B cell (primary cell): ENCODE data around the gene GSS. TPM values are rescaled to one million over a fixed set of nuclear protein-coding genes. Genes with fewer than 3 reads are reported as not detected.

Experiments used
- ATAC-seq: fragments of 200-7000 bp; cut with Tn5 transposase; one replicate; pipeline ENCODE4 v1.10.0; 2021; ENCODE audit warnings: low read depth, mild to moderate bottlenecking, moderate number of reproducible peaks, moderate library complexity
- CTCF ChIA-PET: fragments of 350-600 bp; sonication (Branson Sonifier 250); formaldehyde crosslinking; loops from one replicate; lab custom pipeline; 2021; ENCODE audit warnings: antibody characterized with exemption, inconsistent platforms; lab: Charles Lee
- POLR2A ChIA-PET: fragments of 350-600 bp; sonication (Branson Sonifier 250); formaldehyde crosslinking; loops from one replicate; lab custom pipeline; 2021; ENCODE audit warnings: antibody characterized with exemption; lab: Charles Lee
- DNase-seq: peaks from one replicate; pipeline ENCODE4 v3.0.0; 2013
- H2AFZ ChIP-seq: 2 replicates; pipeline ENCODE4 v1.6.1; 2012; ENCODE audit warnings: mild to moderate bottlenecking, low read depth, low read length; ENCODE audit not compliant: insufficient read depth, poor library complexity, severe bottlenecking
- H3K27ac ChIP-seq, 2 donors: 1 replicate in 1 of 2; 2 replicates in 1 of 2; pipeline ENCODE4 v1.5.1; 2012 to 2013; ENCODE audit warnings: low read length in 2 of 2, mild to moderate bottlenecking in 2 of 2, moderate library complexity in 1 of 2
- H3K27me3 ChIP-seq, 4 experiments: fragments of 200-600 bp in 1 of 4; sonication (generic) in 1 of 4; replicated peaks in 1 of 4; 1 replicate in 2 of 4; 2 replicates in 2 of 4; pipeline versions ENCODE4 v1.6.1 to v1.7.0; 2013 to 2016; ENCODE audit warnings: low read length in 3 of 4, mild to moderate bottlenecking in 2 of 4, mixed read lengths in 1 of 4, moderate library complexity in 1 of 4; ENCODE audit not compliant: insufficient read depth in 4 of 4, control insufficient read depth in 3 of 4; ENCODE audit errors: control extremely low read depth in 1 of 4
- H3K36me3 ChIP-seq, 2 experiments: replicated peaks in 1 of 2; 1 replicate in 1 of 2; 2 replicates in 1 of 2; pipeline versions ENCODE4 v1.6.1 to v1.7.1; 2013; ENCODE audit warnings: low read length in 1 of 2; ENCODE audit not compliant: insufficient read depth in 2 of 2, control insufficient read depth in 1 of 2; ENCODE audit errors: control extremely low read depth in 1 of 2, extremely low read depth in 1 of 2
- H3K4me1 ChIP-seq, 2 donors: fragments of 200-600 bp in 1 of 2; sonication (generic) in 1 of 2; 1 replicate in 1 of 2; 2 replicates in 1 of 2; pipeline versions ENCODE4 v1.5.1 to v1.6.1; 2013 to 2017; ENCODE audit warnings: low read length in 2 of 2; ENCODE audit not compliant: control insufficient read depth in 2 of 2, insufficient read depth in 2 of 2
- H3K4me2 ChIP-seq: replicated peaks from 2 replicates; pipeline ENCODE3; 2012; ENCODE audit warnings: mild to moderate bottlenecking, low read depth, low read length; ENCODE audit not compliant: poor library complexity, severe bottlenecking
- H3K4me3 ChIP-seq, 5 experiments: fragments of 200-600 bp in 1 of 5; sonication (generic) in 1 of 5; 1 replicate in 3 of 5; 2 replicates in 2 of 5; pipeline versions ENCODE4 v1.5.1 to v1.7.0; 2011 to 2016; ENCODE audit warnings: low read length in 4 of 5, mild to moderate bottlenecking in 4 of 5, low read depth in 2 of 5, control low read depth in 1 of 5, moderate library complexity in 1 of 5; ENCODE audit not compliant: insufficient read depth in 1 of 5; ENCODE audit errors: control extremely low read depth in 1 of 5, extremely low read depth in 1 of 5
- H3K79me2 ChIP-seq: fragments of 200-600 bp; sonication (generic); one replicate; pipeline ENCODE4 v1.6.0; 2016; ENCODE audit warnings: low read length; ENCODE audit not compliant: control insufficient read depth, insufficient read depth
- H3K9ac ChIP-seq: fragments of 200-600 bp; sonication (generic); 2 replicates; pipeline ENCODE4 v1.6.1; 2017; ENCODE audit warnings: mild to moderate bottlenecking, low read length, moderate library complexity
- H3K9me3 ChIP-seq, 3 donors: one replicate each; pipeline versions ENCODE4 v1.6.1 to v1.7.1; 2013; ENCODE audit warnings: low read length in 2 of 3; ENCODE audit not compliant: control insufficient read depth in 2 of 3, insufficient read depth in 1 of 3; ENCODE audit errors: control extremely low read depth in 1 of 3
- H4K20me1 ChIP-seq: 2 replicates; pipeline ENCODE4 v1.6.0; 2012; ENCODE audit warnings: mild to moderate bottlenecking, low read length; ENCODE audit not compliant: insufficient read depth, control insufficient read depth, poor library complexity, severe bottlenecking
- H3K27ac Mint-ChIP-seq: one replicate; pipeline ENCODE4 v1.8.0; 2021; ENCODE audit warnings: mixed read lengths
- H3K27me3 Mint-ChIP-seq: one replicate; pipeline ENCODE4 v1.8.0; 2021; ENCODE audit warnings: mixed read lengths
- H3K4me1 Mint-ChIP-seq: one replicate; pipeline ENCODE4 v1.8.0; 2021; ENCODE audit warnings: mixed read lengths
- H3K4me3 Mint-ChIP-seq: one replicate; pipeline ENCODE4 v1.8.0; 2021; ENCODE audit warnings: mixed read lengths
- H3K9me3 Mint-ChIP-seq: one replicate; pipeline ENCODE4 v1.8.0; 2022; ENCODE audit warnings: mixed read lengths; ENCODE audit not compliant: insufficient read depth
- EZH2 ChIP-seq: IDR thresholded peaks from 2 replicates; pipeline ENCODE4 v1.6.1; 2012; ENCODE audit warnings: borderline replicate concordance, low read depth, mild to moderate bottlenecking, moderate library complexity, low read length; ENCODE audit not compliant: insufficient read depth, poor library complexity, severe bottlenecking
- WGBS: methylation state at CpG from one replicate; pipeline ENCODE4 v1.1.5; 2013; ENCODE audit warnings: missing lambda C conversion rate; ENCODE audit not compliant: insufficient coverage; 5-methylcytosine and 5-hydroxymethylcytosine counted together
- intact Hi-C: fragments of 100-400 bp; cut with micrococcal nuclease; formaldehyde crosslinking; loops from one replicate; pipeline ENCODE4 v1.10.0; 2022
- polyA plus RNA-seq: library from polyadenylated mRNA; depleted of rRNA; stranded (reverse); fragments of >200 nt; gene quantifications from 2 replicates; pipeline ENCODE4 v1.2.3, GENCODE V29; 2012
- total RNA-seq, 2 donors: library from RNA; stranded (reverse); fragments of 120-200 nt in 1 of 2; gene quantifications; 1 replicate in 1 of 2; 2 replicates in 1 of 2; pipeline versions ENCODE4 v1.2.3 to v1.2.4, GENCODE V29; 2013 to 2022
- TF ChIP-seq, protein P1 (sequence below): fragments of 200-600 bp; IDR thresholded peaks from one replicate; pipeline ENCODE4 v1.8.0; 2022; ENCODE audit warnings: antibody characterized with exemption, mild to moderate bottlenecking

GSS gene
- total and polyA plus RNA-seq, 2 donors (not counting 1 experiment from before 2014, with no cell fraction given): 22.5 to 28.6 TPM

GRCh38 chr20:34883809-34884208 lies 71.8 kb downstream of the GSS start:
- Mint-ChIP-seq H3K27me3 (peaks cover 4% of the 10 kb centered on the region), H3K27ac (no peak overlapping the region), H3K4me3 (no peak overlapping the region), H3K9me3 (no peaks in the 10 kb centered on the region), H3K4me1 (peaks cover 3% of the 10 kb centered on the region)
- Histone ChIP-seq H3K4me1 (no peaks in the 10 kb centered on the region), H3K36me3 (no peaks in the 10 kb centered on the region), H3K9ac (no peak overlapping the region), H3K79me2 (no peaks in the 10 kb centered on the region), H3K27me3 (no peaks in the 10 kb centered on the region), H4K20me1 (no peaks in the 10 kb centered on the region), H3K9me3 (no peaks in the 10 kb centered on the region), H2AFZ (no peak overlapping the region), H3K27ac (no peak overlapping the region), H3K4me2 (no peak overlapping the region), H3K4me3 (no peak overlapping the region)
- ChIA-PET POLR2A (no interaction called here), CTCF (interaction anchor here (1.3 kb wide), 1 partner anchor 10 kb away, joined by 5 read pairs; no protein-coding TSS in a partner anchor)
- 100% methylated on average over 2 of the region's 4 CpGs for WGBS
- ATAC-seq (no peak), DNase-seq (no peak)
- no peak for TF ChIP-seq EZH2
- TF ChIP-seq, protein P1, sequence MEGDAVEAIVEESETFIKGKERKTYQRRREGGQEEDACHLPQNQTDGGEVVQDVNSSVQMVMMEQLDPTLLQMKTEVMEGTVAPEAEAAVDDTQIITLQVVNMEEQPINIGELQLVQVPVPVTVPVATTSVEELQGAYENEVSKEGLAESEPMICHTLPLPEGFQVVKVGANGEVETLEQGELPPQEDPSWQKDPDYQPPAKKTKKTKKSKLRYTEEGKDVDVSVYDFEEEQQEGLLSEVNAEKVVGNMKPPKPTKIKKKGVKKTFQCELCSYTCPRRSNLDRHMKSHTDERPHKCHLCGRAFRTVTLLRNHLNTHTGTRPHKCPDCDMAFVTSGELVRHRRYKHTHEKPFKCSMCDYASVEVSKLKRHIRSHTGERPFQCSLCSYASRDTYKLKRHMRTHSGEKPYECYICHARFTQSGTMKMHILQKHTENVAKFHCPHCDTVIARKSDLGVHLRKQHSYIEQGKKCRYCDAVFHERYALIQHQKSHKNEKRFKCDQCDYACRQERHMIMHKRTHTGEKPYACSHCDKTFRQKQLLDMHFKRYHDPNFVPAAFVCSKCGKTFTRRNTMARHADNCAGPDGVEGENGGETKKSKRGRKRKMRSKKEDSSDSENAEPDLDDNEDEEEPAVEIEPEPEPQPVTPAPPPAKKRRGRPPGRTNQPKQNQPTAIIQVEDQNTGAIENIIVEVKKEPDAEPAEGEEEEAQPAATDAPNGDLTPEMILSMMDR: no peak
- intact Hi-C loops: no loop called here

DNA sequence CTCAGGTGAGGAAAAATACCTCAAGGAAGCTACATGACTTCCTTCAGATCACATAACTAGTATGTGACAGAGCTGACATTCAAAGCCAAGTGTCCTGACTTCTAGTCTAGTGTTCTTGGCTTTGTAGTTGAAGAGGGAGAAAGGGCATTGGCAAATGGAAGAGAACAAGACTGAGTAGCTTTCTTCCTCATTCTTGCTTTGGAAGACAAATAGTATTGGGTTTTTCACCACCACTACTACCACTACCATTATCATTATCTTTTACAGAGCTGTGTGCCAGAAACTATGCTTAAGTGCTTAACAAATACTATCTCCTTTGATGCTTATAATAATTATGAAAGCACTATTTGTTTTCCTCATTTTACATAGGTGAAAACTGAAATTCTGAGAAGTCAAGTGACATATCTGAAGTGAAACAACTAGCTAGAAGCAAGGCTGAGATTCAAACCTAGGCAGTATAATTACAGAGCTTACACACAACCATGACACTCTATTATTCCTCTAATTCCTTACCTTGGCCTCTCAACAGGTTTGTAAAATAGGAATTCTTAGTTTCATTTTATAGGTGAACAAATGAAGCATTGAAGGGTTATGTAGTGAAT lies 72.4 kb downstream of the GSS start:
- Mint-ChIP-seq H3K4me3 (no peak overlapping the region), H3K9me3 (no peaks in the 10 kb centered on the region), H3K4me1 (no peaks in the 10 kb centered on the region), H3K27me3 (no peaks in the 10 kb centered on the region), H3K27ac (no peak overlapping the region)
- intact Hi-C loops: no loop called here
- DNase-seq (no peak), ATAC-seq (no peak)
- H3K79me2 ChIP-seq: no peaks in the 10 kb centered on the region
- H2AFZ ChIP-seq: no peak overlapping the region
- no peaks in the 10 kb centered on the region for H3K9me3 ChIP-seq
- no peak overlapping the region for H3K9ac ChIP-seq
- H3K36me3 ChIP-seq: no peaks in the 10 kb centered on the region
- H4K20me1 ChIP-seq: no peaks in the 10 kb centered on the region
- H3K4me2 ChIP-seq: no peak overlapping the region
- ChIA-PET POLR2A (interaction anchor here (0.5 kb wide), 1 partner anchor 997 kb away, joined by 7 read pairs; no protein-coding TSS in a partner anchor), CTCF (interaction anchor here (0.6 to 1.3 kb wide), 3 partner anchors 9 to 46 kb away, joined by 3 to 5 read pairs (median 3); no protein-coding TSS in a partner anchor)
- no peak overlapping the region for H3K27ac ChIP-seq
- TF ChIP-seq, protein P1: no peak
- no peak for TF ChIP-seq EZH2
- H3K4me3 ChIP-seq: no peak overlapping the region
- H3K27me3 ChIP-seq: no peaks in the 10 kb centered on the region
- H3K4me1 ChIP-seq: no peaks in the 10 kb centered on the region
